Activated CD8-positive, alpha-beta memory T cell treated with anti-CD3 and anti-CD28 coated beads, Interleukin-2, amount 50 U/mL, for 24 hours (primary cell): ENCODE measurements around the gene FBXL17.

Experiments used
- DNase-seq: peaks from one replicate; pipeline ENCODE4 v3.0.0-alpha.2; 2020; ENCODE audit errors: extremely low read depth

Gene FBXL17

DNA sequence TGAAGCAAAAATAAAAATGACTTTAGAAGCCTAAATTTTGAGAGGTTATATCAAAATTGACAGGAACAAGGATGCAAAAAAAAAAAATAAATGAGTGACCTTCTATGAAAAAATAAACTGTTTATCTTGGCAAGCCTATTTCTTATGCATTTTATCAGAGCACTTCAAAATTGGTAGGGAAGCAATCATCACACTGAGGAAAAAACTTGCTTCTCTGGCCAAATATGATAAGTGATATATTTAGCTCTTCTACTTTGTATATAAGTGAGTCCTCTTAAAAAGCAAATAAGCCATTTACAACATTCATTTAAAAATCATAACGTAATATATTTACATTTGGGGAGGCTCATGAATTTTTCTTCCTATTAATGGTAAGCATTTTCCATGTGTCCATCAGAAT is 287.1 kb downstream of the FBXL17 start:
- no peak for DNase-seq

DNA sequence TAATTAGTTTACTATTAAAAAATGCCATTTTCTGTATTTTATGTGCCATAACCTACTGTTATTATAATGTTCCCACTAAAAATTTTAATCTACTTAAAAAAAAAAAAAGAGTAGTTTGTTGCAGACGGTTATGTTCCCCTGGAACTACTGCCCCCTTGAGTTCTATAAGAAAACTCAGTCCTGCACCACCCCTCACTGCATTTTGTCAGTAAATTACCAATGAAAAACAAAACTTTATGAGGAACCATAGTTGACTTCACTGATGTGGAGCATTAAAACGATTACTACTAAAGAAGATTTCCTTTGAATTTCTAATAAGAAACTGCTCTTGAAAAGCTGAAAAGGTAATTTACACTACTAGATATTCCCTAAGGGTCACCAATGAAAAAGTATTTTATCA is 288.7 kb downstream of the FBXL17 start:
- DNase-seq, result no peak

DNA sequence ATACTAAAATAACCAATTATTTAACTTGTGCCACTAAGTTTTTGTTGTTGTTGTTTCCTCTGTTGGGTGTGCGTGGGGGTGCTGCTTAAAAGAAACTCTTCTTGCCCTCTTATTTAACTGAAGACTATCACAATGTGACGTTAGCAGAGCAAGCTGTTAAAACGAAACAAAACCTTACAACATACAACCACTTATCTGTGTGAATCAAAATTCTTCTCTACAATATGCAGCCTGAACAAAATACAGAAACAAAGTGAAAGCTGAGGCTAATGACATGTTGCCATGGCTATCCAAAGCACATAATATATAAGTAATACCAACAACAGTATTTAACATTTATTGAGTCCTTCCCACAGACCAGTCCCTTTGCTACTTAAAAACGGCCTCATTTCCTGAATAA is 291.0 kb downstream of the FBXL17 start:
- DNase-seq, result no peak

DNA sequence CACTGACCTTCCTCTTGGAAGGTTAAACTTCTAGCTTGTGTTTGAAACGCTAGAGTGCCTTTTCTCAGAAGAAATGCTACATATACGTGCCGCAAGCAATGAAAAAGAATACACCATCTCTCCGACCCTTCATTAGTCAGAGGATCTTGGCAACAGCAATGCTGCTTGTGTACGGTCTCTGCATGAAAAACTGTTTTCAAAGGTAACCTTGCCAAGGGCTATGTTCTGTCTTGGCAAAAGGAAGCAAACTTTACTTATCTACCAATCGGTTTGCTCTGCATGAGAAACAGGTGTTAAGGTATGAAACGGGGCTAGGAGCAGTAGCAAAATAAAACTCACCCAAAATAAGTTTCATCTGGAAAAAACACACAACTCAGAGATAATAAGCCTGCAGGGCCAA is 297.8 kb downstream of the FBXL17 start:
- DNase-seq, result no peak

DNA sequence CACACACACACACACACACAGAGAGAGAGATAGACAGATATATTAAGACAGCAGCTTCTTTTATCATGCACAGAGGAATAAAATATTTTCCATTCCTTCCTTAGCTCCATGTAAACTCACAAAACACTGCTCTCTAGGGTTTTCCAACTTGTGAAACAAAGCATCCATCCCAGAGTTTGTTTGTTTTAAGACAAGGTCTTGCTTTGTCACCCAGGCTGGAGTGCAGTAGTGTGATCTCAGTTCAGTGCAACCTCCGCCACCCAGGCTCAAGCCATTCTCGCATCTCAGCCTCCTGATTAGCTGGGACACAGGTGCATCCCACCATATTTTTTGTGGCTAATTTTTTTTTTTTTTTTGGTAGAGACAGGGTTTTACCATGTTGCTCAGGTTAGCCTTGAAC is 298.7 kb downstream of the FBXL17 start:
- no peak for DNase-seq

DNA sequence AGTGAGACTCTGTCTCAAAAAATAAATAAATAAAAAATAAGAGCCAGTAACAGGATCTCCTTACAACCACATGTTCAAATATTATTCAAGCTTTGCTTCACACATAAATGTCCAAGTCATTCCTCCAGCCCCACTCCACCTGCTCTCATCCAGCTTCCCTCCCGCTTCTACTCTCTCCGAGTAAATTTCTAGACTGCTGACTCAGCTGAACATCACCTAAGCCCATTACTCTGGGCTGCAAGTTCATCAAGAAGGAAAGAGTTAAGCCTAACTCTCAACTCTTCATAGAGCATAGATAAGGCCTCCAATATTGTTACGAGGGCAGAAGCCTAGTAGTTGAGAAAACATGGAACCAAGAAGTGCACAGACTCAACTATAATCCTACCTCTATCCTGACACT is 300.2 kb downstream of the FBXL17 start:
- DNase-seq, result no peak

DNA sequence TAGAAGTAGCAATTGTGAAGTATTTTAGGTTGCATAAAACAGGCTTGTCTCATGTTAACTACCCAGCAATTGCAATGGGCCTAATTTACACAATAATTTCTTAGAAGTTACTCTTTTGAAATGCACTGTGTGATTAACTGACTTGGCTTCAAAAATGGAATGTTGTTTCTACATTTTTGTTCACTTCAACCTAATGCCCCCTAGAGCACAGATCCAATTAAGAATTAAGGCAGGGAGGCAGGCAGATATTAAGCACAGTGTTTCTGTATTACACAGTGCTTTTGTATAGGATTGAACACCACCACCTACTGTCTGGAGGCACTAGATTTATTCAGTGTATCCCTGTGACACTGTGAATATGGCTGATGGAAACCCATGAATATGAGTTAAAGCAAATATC is 302.1 kb downstream of the FBXL17 start:
- no peak for DNase-seq

DNA sequence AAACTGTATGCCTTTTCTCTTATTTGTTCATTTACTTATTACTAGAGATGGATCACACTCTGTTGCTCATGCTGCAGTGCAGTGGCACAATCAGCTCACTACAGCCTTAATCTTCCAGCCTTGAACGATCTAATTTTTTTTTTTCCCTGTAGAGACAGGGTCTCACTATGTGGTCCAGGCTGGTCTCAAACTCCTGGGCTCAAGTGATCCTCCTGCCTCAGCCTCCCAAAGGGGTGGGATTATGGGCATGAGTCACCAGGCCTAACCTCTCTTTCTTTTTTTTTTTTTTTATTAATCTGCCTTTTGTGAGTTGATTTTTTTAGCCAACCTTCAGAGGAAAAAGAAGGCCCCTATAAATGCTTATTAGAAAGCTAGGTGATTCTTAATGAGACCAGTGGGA is 303.0 kb downstream of the FBXL17 start:
- no peak for DNase-seq

DNA sequence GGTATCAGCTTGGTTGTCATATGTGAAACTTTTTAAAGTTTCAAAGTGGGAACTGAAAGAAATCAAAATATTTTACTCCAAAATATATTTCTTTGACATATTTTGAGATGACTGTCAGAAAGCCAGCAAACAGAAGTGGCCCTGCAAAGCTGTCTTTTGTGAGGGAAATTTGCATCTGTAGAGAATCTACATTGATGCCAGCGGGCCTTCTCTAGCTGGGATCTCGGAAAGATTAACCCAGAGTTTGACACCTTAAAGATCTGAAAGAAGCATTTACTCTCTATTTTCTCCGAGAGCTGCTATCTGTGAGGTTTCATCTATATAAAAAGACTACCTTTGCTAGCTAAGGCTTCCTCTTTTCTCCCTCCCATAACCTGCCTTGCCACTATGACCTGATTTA is 303.6 kb downstream of the FBXL17 start:
- no peak for DNase-seq

DNA sequence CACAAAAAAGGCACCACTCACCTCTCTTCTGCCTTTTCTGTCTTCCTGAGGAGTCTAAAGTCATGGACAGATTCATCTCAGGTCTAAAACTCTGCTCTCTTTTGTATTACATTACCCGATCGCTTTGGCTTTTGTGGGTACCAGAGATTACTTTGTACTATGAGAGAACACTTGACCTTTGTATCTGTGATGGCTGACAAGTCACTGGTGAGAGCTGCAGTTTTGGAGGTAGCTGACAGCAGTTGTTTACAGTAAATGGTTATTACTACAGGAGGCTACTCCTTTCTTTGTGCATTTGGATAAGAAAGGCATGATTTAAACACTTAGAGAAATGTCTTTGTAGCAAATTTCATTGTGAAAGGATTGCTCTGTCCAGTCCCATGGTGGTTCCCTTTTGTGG is 307.3 kb downstream of the FBXL17 start:
- no peak for DNase-seq

DNA sequence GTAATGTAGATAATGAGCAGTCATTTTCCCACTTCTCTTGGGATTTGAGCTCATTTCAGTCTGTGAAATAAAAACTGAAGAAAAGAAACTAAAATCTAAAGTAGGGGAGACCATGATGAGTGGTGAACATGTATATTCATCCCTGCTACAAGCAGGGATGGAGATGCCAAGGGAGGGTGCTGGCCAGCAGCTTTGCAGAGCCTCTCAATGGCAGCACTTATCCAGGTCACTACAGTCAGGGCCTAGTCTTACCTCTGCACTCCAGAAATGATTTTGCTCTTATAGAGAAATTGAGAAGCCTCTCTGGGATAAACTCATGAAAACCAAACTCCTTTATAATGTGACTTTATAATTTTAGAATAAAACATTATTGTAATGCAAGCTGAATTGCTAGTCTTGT is 317.6 kb downstream of the FBXL17 start:
- DNase-seq, result no peak

DNA sequence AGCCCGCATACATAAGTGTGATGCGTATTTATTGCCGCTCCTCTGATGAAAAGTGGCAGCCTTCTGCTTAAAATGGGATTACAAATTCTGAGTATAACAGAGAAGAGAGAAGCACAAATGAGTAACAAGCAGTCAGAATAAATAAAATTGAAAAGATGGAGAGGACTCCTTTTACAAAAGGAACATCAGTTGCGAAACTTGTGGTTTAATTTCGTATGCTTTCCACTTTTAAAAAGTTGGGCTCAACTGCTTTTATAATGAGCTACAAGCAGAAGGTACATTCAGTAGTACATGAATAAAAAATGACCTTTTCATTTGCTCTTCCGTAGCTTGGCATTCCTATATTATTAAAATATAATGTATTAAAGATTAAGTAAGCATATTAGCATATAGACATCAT is 320.0 kb downstream of the FBXL17 start:
- no peak for DNase-seq

DNA sequence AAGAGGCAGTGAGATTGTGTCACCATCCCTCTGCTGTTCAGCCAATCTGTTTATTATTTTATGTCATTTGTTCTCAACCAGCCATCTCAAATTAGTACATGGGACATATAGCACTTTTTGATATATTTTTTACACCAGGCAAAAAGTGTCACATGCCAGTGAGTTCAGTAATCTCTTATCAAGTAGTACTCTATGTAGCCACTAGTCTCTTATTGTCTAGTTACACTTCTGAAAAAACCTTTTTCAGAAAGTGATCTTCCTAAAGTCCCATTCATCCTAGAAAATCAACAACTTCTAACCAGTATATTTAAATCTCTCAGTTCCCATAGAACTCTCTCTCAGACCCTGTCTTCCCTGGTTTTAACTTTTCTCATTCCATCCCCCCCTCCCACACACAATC is 321.6 kb downstream of the FBXL17 start:
- no peak for DNase-seq

DNA sequence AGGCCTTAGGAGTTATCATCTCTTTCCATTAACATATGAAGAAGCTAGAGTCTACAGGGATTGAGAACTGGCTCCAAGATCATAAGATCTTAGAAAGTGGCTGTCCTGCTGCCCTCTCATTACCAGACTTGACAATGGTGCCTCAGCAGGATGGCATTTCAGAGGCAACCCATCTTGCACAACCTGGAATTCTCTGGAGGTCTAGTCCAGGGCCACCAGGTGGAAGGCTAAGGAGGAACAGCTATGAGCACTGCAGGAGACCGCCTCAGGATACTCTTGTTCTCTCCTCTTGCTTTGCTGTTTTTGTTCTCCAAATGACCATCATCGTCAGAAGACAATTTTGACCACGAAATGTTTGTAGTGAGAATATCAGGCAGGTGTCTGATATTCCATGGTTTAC is 322.6 kb downstream of the FBXL17 start:
- no peak for DNase-seq

DNA sequence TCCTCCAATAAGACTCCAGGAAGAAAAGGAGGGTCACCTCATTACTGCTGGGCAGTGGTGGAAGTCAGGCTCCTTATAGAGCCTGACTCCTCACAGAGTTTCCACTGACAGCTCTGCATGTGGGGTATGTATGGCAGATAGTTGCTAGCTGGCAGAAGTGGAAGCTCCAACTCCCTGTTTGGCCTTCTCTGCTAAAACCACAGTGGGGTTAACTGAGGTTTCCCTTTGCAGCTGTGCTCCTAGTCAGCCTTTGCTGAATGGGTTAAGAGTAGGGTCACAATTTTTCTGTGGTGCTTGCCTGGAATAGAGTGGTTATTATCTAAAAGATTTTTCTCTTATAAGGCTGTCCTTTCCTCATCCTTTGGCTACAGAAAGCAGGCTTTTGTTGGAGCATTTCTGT is 327.5 kb downstream of the FBXL17 start:
- no peak for DNase-seq

DNA sequence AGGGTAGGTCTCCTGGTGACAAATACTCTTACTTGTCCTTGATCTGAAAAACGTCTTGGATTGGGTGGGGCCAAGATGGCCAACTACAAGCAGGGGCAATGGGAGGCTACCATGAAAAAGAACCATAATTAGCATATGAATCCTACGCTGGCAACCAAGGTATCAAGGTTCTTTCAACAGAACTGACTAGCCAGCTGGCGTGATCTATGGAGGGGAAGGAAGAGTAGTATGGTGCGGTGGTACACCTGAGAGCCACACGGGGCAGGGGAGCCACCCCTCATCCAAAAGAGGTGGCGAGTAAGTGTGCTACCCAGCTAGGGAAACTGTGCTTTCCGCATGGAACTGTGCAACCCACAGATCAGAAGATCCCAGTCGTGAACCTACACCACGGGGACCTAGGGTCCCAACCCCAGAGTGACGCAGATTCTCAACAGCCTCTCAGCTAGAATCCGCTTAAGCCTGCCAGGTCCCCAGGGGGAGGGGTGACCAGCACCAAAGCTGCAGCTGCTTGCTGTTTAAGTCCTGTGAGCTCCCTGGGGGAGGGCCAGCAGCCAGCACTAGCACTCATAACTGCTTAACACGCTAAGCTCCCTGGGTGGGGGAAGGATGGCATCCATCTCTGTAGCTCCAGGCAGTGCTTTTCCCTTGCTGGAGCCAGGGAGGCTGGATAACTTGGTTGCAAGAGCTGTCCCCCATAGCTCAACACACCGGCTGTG is 334.8 kb downstream of the FBXL17 start:
- DNase-seq, result no peak

DNA sequence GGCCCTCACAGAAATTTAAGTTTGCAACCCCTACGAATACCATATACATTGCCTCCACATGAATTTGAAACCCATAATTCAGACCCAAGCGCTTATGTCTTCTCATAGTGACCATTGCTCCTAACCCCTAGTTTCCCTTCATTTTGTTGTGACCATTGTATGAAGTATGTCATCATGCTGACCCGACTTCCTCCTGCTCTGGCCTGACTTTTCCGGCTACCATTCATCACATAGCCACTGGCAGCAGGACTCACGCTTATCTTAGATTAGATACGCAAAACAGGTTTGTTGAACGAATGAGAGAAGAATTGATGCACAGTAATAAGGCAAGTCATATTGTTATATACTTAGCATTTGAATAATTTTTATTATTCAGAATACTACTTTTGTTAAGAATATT is 345.4 kb downstream of the FBXL17 start:
- no peak for DNase-seq

DNA sequence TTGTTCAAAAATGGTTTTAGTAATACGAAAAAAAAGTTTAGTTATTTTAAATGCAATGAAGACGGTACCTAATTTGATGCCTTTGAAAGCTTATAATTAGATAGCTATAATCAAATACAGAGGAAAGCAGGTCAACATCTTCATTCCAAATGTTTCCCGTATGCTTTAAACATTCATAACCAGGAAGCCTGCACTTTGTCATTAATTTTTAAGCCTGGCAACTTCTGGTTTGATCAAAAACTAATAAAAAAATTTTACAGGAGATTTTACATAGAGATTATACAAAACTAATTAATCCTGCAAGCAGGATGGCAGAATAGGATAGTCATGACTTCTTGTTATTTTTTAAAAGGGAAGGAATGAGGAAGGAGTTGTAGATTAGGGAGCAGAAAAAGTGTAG is 353.0 kb downstream of the FBXL17 start:
- no peak for DNase-seq

DNA sequence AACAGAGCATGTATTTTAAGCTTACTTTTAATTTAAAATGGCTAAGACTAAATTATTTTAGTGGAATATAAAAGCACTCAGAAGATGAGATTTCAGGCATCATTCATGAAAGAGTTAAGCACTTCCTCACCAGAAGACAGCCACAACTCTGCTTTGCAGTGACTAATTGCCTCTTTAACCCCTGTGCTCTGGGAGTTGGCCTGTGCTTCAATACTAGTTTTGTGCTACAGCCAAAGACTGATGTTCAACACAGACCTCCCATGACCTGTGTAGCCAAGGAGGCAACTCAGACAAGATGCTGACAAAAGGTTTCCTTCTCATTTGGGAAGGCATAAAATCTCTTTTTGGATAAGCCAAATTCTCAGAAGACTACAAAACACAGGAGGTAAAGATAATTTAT is 353.5 kb downstream of the FBXL17 start:
- DNase-seq, result no peak

DNA sequence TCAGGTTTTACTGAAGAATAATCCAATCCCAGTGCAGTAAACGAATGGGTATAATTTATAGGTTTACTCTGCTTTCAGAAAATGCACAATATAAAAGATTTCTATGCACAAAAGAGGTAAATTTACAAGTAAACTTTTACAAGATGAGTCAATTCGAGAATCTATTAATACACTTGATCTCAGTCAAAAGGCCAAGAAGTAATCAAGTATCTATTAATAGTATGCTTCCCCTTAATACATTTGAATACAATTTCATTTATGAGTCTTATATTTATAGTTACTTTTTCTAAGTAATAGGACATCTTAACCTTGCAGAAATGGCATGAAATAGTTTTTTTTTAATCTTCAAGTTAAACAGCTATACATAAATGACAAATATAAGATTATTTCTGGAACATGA is 355.9 kb downstream of the FBXL17 start:
- no peak for DNase-seq

DNA sequence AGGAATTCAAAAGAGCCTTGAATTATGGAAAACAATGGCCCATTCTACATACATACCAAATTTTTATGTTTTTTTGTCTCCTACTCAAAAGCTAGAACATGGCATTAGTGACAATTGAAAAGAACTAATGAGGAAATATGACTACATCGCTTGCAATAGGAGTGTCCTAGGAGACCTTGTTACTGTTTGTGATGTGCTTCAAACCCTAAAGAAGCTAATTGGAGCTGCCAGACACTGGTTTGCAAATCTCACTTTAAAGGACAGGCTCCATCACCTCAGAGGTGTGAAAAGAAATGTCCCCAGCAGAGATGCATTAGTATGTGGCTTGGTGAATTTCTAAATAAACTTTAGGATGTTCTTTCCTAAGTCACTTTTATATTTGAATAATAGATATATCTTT is 356.9 kb downstream of the FBXL17 start:
- no peak for DNase-seq

DNA sequence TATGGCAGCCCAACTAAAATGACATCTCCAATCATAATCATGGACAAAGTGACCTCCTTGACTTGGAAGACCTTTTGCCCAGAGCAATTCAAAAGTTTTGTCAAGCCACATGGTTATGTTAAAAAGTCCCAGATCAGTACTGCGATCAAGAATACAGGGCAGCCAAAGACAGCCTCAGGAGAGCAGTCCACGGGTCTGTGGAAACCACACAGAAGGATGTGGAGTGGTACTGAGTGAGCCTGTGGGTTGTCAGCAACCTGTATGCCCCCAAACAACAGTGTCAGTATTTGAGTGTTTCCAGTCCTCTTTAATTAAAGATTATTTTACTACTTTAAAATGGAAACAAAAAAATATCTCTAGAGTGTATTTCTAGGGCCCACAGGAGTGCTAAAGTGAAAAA is 365.8 kb downstream of the FBXL17 start:
- no peak for DNase-seq

DNA sequence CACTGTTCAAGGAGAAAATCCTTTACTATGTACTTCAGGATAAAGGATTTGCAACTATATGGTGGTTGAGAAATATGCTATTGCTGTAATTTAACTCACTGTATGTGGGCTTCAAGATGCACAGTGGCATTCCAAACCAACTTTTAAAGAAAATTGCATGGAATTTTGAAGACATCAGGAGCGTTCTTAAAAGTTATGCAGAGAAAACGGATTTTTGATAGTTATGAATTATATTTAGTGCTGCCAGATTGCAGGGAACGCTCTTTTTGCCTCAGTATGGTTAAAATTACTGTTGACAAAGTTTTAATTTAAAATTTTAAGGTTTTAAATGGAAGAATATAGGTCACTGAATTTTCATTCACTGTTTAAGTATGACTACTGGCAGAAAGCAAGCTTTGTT is 375.1 kb downstream of the FBXL17 start:
- no peak for DNase-seq

DNA sequence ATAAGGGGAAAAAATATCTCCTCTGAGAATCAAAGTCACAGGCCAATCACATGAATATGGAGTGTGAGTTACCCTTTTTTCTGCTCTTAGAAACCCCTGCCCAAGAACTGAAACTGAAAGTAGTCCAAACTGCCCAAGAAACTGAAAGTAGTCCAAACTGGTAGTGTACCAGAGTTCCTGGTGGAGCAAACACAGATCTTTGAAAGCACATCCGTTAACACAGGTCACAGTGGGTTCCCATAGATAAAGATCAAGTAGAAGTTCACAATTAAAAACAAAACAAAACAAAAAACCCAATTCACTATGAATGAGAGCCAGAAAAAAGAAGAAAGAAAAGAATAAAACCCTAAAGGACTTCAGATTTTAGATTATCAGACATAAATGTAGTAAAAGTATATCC is 378.7 kb downstream of the FBXL17 start:
- DNase-seq, result no peak

DNA sequence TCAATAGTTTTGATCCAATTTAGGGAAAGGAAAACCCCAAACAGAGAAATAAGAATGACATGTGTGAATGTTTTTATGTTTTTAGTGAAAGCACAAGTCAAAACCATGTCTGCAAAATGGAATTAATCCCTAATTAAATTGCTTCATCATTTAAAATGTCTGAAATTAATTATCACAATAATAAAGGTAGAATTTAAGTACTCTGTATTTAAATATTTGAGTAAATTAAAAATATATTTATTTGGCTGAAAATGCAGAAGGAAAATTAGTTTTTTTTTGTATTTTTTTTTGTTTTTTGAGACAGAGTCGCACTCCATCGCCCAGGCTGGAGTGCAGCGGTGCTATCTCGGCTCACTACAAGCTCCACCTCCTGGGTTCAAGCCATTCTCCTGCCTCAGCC is 380.7 kb downstream of the FBXL17 start:
- DNase-seq, result no peak
